Left cardiac atrium (tissue), 4 donors: Measurements from ENCODE around the gene CYP2E1. TPM values are rescaled to one million over a fixed set of nuclear protein-coding genes. Genes with fewer than 3 reads are reported as not detected.
"Not testable (repeated sequence)": the region's sequence is repeated elsewhere in the genome, so short reads cannot be mapped to it uniquely, and the experiment has no call there.

Source experiments
- ATAC-seq, 2 donors: fragments of 200-7000 bp; cut with Tn5 transposase; one replicate each; pipeline ENCODE4 v1.9.1; 2020; ENCODE audit warnings: mild to moderate bottlenecking in 2 of 2, moderate library complexity in 2 of 2
- DNase-seq: peaks from one replicate; pipeline ENCODE4 v3.0.0-alpha.2; 2020
- intact Hi-C, 2 donors: fragments of 100-400 bp; cut with DNase I; formaldehyde crosslinking; loops; one replicate each; pipeline versions ENCODE4 v1.14.1 to v1.15.1; 2022 to 2023
- total RNA-seq, 2 donors: library from RNA; stranded (reverse); fragmentation: NEBNext Ultra II Directional; extraction: Animal tissue kit (Norgen Biotek cat#: 25700); gene quantifications; one replicate each; pipeline ENCODE4 v1.2.1, GENCODE V29; 2021
- donor health status: DM: no; HTN: yes; CAD: no.
- donor health status: DM: no; HTN: yes; CAD: no; lungs with severe emphysema.
- donor health status: DM: yes; HTN: yes; CAD: no.
- donor health status: Dilated cardiomyopathy.

CYP2E1 gene
- total RNA-seq, 2 donors from 2014 or later = 1.3 TPM

DNA sequence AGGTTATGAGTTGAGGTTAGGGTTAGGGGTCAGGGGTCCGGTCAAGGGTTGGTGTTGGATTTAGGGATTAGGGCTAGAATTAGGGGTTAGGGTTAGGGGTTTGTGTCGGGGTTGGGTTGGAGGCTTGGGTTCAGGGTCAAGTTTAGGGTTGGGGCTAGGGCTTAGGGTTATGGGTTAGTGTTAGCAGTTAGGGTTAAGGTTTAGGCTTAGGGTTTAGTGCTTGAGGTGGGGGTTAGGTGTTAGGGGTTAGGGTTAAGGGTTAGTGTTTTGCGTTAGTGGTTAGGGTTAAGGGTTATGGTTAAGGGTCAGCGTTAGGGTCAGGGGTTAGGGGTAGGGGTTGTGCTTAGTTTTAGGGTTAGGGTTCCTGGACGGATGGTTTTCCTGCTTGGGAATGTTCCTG lies 40.0 kb downstream of the CYP2E1 start:
- DNase-seq = no peak
- ATAC-seq = no peak
- intact Hi-C loops = no loop called here

DNA sequence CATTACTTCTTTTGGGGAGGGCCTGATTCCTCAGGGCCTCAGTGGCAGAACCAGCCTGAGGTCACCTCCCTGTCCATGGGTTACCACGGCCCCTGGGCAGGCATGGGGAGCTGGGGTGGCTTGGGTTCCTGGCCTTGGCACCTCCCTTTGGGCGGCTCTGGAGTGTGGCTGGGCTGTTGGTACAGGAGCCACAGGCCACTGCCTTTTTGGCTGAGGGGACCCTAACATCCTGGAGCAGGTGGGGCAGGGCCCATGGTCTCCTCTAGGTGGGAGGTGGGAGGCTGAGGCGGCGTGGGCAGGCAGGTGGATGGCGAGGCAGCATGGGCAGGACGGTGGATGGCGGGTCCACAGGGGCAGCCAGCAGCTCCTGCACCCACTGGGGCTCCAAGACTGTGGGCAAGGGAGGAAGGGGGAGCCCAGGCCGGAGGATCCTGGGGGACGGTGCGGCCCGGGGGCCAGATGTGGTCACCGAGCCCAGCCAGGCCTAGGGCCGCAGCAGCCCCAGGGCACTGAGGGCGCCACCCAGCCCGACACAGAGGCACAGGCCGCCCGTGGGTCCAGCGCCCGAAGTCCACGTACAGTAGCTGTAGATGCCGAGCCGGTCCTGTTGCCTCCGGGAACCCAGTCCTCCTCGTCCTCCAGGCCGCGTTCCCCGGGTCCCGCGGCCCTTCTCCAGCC lies 40.6 kb downstream of the CYP2E1 start:
- ATAC-seq (no peak), DNase-seq (no peak)
- intact Hi-C loops = no loop called here

DNA sequence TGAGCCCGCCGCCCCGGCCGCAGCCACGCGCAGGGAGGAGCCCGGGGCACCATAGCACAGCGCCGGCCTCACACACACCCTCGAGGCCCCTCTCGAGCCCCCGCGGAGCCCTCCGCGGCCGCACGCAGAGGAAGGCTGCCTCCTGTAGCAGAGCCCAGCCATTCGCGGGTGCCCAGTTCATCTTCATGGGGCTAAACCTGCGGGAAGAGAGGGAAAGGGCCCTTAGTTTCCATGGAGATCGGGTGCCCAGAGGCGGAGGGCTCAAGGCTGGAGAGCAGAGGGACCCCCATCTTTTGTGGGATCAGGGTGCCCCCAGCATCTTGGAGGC lies 41.1 kb downstream of the CYP2E1 start:
- DNase-seq (no peak), ATAC-seq (no peak)
- intact Hi-C loops = no loop called here

DNA sequence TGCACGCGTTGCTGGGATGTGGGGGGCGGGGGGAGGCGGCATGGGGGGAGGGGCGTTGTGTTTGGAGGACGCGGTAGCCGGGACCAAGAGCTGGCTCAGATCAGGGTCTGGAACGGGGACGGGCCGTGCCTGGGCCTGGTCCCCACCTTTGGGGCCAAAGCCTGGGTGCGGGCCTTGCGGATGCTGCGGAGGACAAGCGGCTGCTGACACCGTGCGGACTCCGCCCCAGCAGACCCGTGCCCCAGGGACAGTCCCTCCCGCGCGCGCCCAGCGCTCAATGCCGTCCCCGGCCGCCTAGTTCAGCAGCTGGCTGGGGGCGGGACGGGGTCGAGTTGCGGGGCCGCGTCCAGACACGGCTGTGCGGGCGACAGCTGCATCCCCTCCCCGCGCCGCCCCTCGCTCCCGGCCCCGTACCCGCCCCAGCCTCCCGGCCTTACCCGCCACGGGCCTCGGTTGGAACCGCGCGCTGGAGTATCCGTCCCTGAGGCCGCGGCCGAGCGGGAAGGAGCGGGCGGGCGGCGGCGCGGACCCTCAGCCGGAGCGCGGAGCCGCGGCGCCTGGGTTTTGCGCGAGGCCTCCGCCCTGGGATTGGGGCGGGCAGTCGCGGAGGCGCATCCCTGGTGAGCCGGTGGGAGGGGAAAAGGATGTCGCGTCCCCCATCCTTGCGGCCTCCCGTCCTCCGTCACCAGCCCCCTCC lies 41.8 kb downstream of the CYP2E1 start:
- DNase-seq, intact Hi-C loops: not testable (repeated sequence)
- peak; percentile 28 to 38 for ATAC-seq

- not testable (repeated sequence) for DNase-seq
- intact Hi-C loops = loop anchor here (10.0 kb wide), 1 partner anchor 145 kb away; the partner anchor contains the start of gene SPRN (in 2 of the 2)
- peak in 1 of 2 donors; percentile 28 for ATAC-seq
These were observed 42.6 kb downstream of the CYP2E1 start for GRCh38 chr10:133569801-133570200.

GRCh38 chr10:133572055-133572454 lies 44.9 kb downstream of the CYP2E1 start:
- DNase-seq, ATAC-seq: not testable (repeated sequence)
- intact Hi-C loops = loop anchor here (10.0 kb wide), 1 partner anchor 147 kb away; the partner anchor contains the start of gene SPRN (in 2 of the 2)

DNA sequence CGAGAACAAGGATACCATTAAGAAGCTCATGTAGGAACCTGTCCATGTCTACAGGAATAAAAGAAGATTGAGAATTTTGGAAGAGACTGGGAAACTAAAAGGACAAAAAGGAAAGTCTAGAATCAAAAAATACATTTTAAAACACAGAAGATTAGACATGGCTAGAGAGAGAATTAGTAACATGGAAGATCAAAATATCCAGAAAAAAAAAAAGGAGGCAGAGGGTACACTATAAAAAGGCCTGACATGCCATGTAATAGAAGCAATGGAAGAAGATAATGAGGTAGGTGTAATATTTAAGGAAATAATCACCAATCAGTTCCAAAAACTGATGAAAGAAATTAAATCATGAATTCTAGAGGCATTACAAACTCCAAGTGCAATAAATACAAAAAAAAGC lies 46.3 kb downstream of the CYP2E1 start:
- not testable (repeated sequence) for DNase-seq, ATAC-seq
- intact Hi-C loops = loop anchor here (10.0 kb wide), 1 partner anchor 149 kb away; the partner anchor contains the start of gene SPRN (in 2 of the 2)

GRCh38 chr10:133577037-133577436 lies 49.9 kb downstream of the CYP2E1 start:
- peak in 1 of 2 donors; percentile 23 for ATAC-seq
- intact Hi-C loops = loop anchor here (10.0 kb wide), 1 partner anchor 152 kb away; the partner anchor contains the start of gene SPRN (in 2 of the 2)

More at GRCh38 chr10:133577037-133577436, 49.9 kb downstream of the CYP2E1 start:
- not testable (repeated sequence) for DNase-seq

Other genes starting within 250 kb of the CYP2E1 start
- gene TUBGCP2, start 218.5 kb upstream of the CYP2E1 start, total RNA-seq = 10 to 100 TPM; 33.6 to 36.6 TPM
- 10 to 100 TPM; 34.3 to 44.6 TPM for gene ZNF511, start 218.4 kb upstream of the CYP2E1 start, total RNA-seq
- gene CALY, start 190.5 kb upstream of the CYP2E1 start, total RNA-seq = not detected
- gene PRAP1, start 180.0 kb upstream of the CYP2E1 start, total RNA-seq = not detected
- 10 to 100 TPM; 16.2 to 19.8 TPM for gene FUOM, start 169.3 kb upstream of the CYP2E1 start, total RNA-seq
- gene ECHS1, start 154.0 kb upstream of the CYP2E1 start, total RNA-seq = 100 to 1,000 TPM; 106 to 135 TPM
- 1 to 10 TPM; 2.9 TPM for gene PAOX, start 148.1 kb upstream of the CYP2E1 start, total RNA-seq
- 10 to 100 TPM; 18.8 to 23.2 TPM for gene MTG1, start 133.2 kb upstream of the CYP2E1 start, total RNA-seq
- not detected for gene SPRN, start 102.7 kb upstream of the CYP2E1 start, total RNA-seq
- under 1 TPM; 0.27 to 0.94 TPM for gene SCART1, start 73.4 kb upstream of the CYP2E1 start, total RNA-seq
- under 1 TPM; 0.62 to 0.84 TPM for gene SYCE1, start 38.2 kb downstream of the CYP2E1 start, total RNA-seq
- gene FRG2B, start 99.4 kb downstream of the CYP2E1 start, total RNA-seq = not detected